ENCODE data around the gene COL5A1.
"Not testable (repeated sequence)": the region's sequence is repeated elsewhere in the genome, so short reads cannot be mapped to it uniquely, and the experiment has no call there.

Gene COL5A1

DNA sequence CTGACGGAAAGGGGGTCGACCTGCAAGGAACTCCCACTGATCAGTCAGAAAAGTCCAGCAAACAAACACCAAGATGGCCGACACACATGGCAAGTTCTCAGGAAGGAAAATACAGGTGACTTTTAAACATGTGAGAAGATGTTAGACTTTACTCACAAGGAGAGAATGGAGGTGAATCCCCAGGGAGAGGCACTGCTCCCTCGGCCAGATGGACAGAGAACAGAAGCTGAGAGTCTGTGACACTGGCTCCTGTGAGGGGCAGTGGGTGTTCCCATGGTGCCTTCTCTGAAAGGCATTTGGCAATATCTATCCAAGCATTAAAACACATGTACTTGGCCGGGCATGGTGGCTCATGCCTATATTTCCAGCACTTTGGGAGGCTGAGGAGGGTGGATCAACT lies 22.8 kb downstream of the COL5A1 start:
- H3K27me3 ChIP-seq (ENCODE audit: low read depth, low read length) = no peaks in the 10 kb centered on the region; the same call in 1 of the 2 replicates
- no peak overlapping the region for H3K4me3 ChIP-seq (ENCODE audit: low read length)
- H3K36me3 ChIP-seq (replicated peaks; ENCODE audit: low read depth, low read length) = no peaks in the 10 kb centered on the region
- no peaks in the 10 kb centered on the region for H3K4me1 ChIP-seq (ENCODE audit: low read length)
- no peak overlapping the region for H3K9ac ChIP-seq (ENCODE audit: low read length)
- no peaks in the 10 kb centered on the region for H3K79me2 ChIP-seq (ENCODE audit: low read length)
- no peaks in the 10 kb centered on the region for H3K9me3 ChIP-seq (ENCODE audit: insufficient read depth, low read length)
- H2AFZ ChIP-seq (ENCODE audit: low read depth, low read length) = no peak overlapping the region
- H3K27ac ChIP-seq (ENCODE audit: low read length) = no peak overlapping the region
- no peaks in the 10 kb centered on the region for H4K20me1 ChIP-seq (ENCODE audit: insufficient read depth, low read length)
- H3K4me2 ChIP-seq (ENCODE audit: low read length) = no peak overlapping the region
- TF ChIP-seq, protein P1, sequence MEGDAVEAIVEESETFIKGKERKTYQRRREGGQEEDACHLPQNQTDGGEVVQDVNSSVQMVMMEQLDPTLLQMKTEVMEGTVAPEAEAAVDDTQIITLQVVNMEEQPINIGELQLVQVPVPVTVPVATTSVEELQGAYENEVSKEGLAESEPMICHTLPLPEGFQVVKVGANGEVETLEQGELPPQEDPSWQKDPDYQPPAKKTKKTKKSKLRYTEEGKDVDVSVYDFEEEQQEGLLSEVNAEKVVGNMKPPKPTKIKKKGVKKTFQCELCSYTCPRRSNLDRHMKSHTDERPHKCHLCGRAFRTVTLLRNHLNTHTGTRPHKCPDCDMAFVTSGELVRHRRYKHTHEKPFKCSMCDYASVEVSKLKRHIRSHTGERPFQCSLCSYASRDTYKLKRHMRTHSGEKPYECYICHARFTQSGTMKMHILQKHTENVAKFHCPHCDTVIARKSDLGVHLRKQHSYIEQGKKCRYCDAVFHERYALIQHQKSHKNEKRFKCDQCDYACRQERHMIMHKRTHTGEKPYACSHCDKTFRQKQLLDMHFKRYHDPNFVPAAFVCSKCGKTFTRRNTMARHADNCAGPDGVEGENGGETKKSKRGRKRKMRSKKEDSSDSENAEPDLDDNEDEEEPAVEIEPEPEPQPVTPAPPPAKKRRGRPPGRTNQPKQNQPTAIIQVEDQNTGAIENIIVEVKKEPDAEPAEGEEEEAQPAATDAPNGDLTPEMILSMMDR (IDR thresholded peaks at IDR 0.05; ENCODE audit: low read depth, low read length) = no peak
- no peak for TF ChIP-seq EZH2phosphoT487 (IDR thresholded peaks at IDR 0.05; ENCODE audit: low read depth)

DNA sequence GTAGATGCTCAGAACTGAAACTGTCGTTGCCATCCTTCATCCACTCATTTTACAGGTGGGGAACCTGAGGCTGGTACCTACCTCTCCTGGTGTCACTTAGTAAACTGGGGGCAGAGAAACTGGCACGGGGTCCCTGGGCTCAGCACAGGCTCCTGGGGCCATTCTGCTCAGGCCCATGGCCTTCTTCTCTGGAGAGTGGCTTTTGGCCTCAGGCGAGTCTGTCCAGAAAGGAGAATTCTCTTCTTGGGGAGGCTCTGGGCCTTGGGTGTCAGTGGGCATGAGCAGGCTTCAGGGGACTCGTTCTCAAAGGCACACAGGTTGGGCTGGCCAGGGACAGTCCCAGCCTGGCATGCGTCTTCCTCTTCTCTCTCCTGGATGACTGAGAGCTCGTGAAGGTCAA lies 24.6 kb downstream of the COL5A1 start:
- H3K4me1 ChIP-seq (ENCODE audit: low read length) = no peaks in the 10 kb centered on the region

DNA sequence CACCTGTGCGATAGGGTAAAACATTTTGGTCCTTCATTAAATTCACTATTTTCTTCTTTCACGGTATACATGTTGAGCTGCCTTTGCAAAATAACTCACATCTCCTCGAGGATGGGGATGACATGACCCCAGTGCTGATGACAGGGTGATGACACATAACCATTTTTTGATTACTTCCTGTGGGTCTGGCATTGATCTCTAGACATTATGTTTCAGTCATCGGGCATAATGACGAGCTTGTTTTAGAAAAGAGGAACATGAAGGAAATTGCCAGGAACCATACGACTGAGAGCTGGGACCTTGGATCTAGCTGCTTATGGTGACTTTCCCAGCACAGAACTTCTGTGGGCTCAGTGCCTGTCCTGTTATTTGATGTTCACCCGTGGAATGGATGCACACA lies 25.2 kb downstream of the COL5A1 start:
- H3K36me3 ChIP-seq (replicated peaks; ENCODE audit: low read depth, low read length) = no peaks in the 10 kb centered on the region
- H3K79me2 ChIP-seq (ENCODE audit: low read length) = no peaks in the 10 kb centered on the region
- H2AFZ ChIP-seq (ENCODE audit: low read depth, low read length) = no peak overlapping the region
- H3K27me3 ChIP-seq (ENCODE audit: low read depth, low read length) = peaks cover 10% of the 10 kb centered on the region; the same call in 1 of the 2 replicates
- H3K4me2 ChIP-seq (ENCODE audit: low read length) = no peak overlapping the region
- no peak overlapping the region for H3K4me3 ChIP-seq (ENCODE audit: low read length)
- no peaks in the 10 kb centered on the region for H4K20me1 ChIP-seq (ENCODE audit: insufficient read depth, low read length)
- H3K27ac ChIP-seq (ENCODE audit: low read length) = no peak overlapping the region
- H3K4me1 ChIP-seq (ENCODE audit: low read length) = no peaks in the 10 kb centered on the region
- TF ChIP-seq, protein P1 (IDR thresholded peaks at IDR 0.05; ENCODE audit: low read depth, low read length) = no peak
- no peak for TF ChIP-seq EZH2phosphoT487 (IDR thresholded peaks at IDR 0.05; ENCODE audit: low read depth)
- no peaks in the 10 kb centered on the region for H3K9me3 ChIP-seq (ENCODE audit: insufficient read depth, low read length)
- no peak overlapping the region for H3K9ac ChIP-seq (ENCODE audit: low read length)

More for the DNA sequence above, 24.6 kb downstream of the COL5A1 start:
- Histone ChIP-seq H3K36me3 (replicated peaks; ENCODE audit: low read depth, low read length) (no peaks in the 10 kb centered on the region), H3K4me3 (ENCODE audit: low read length) (no peak overlapping the region), H3K9me3 (ENCODE audit: insufficient read depth, low read length) (no peaks in the 10 kb centered on the region), H3K27me3 (ENCODE audit: low read depth, low read length) (peaks cover 10% of the 10 kb centered on the region; the same call in 1 of the 2 replicates), H3K4me2 (ENCODE audit: low read length) (no peak overlapping the region), H3K9ac (ENCODE audit: low read length) (no peak overlapping the region), H2AFZ (ENCODE audit: low read depth, low read length) (no peak overlapping the region), H4K20me1 (ENCODE audit: insufficient read depth, low read length) (no peaks in the 10 kb centered on the region), H3K27ac (ENCODE audit: low read length) (no peak overlapping the region), H3K79me2 (ENCODE audit: low read length) (no peaks in the 10 kb centered on the region)
- TF ChIP-seq, protein P1 (IDR thresholded peaks at IDR 0.05; ENCODE audit: low read depth, low read length) = no peak
- no peak for TF ChIP-seq EZH2phosphoT487 (IDR thresholded peaks at IDR 0.05; ENCODE audit: low read depth)

DNA sequence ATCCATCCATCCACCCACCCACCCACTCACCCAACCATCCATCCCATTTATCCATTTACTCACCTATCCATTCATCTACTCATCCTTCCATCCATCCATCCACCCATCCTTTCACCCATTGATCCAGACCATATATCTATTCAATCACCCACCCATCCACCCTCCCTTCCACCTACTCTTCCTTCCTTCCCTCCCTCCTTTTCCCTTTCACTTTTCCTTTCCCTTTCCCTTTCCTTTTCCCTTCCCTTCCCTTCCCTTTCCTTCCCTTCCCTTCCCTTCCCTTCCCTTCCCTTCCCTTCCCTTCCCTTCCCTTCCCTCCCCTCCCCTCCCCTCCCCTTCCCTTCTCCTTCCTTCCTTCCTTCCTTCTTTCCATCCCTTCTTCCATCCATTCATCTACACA lies 27.4 kb downstream of the COL5A1 start:
- not testable (repeated sequence) for H3K4me3 ChIP-seq (ENCODE audit: low read length); H3K4me1 ChIP-seq (ENCODE audit: low read length); H3K9ac ChIP-seq (ENCODE audit: low read length); H4K20me1 ChIP-seq (ENCODE audit: insufficient read depth, low read length); H2AFZ ChIP-seq (ENCODE audit: low read depth, low read length); H3K4me2 ChIP-seq (ENCODE audit: low read length); H3K27ac ChIP-seq (ENCODE audit: low read length); H3K36me3 ChIP-seq (replicated peaks; ENCODE audit: low read depth, low read length); H3K9me3 ChIP-seq (ENCODE audit: insufficient read depth, low read length); H3K79me2 ChIP-seq (ENCODE audit: low read length); H3K27me3 ChIP-seq (ENCODE audit: low read depth, low read length)
